Activated B cell treated with CpG ODN at 0.5 μM for 24 hours (primary cell): ENCODE measurements around the gene LSM6. TPM values are rescaled to one million over a fixed set of nuclear protein-coding genes. Genes with fewer than 3 reads are reported as not detected.

Experiments used
- ATAC-seq: fragments of 200-7000 bp; cut with Tn5 transposase; one replicate; pipeline ENCODE4 v1.10.0; 2021; ENCODE audit warnings: low read depth, mild to moderate bottlenecking, moderate library complexity
- CTCF ChIA-PET: fragments of 350-600 bp; sonication (Branson Sonifier 250); formaldehyde crosslinking; loops from one replicate; lab custom pipeline; 2021; ENCODE audit warnings: antibody characterized with exemption; lab: Charles Lee
- POLR2A ChIA-PET: fragments of 350-600 bp; sonication (Branson Sonifier 250); formaldehyde crosslinking; loops from one replicate; lab custom pipeline; 2021; ENCODE audit warnings: antibody characterized with exemption; lab: Charles Lee
- DNase-seq: peaks from one replicate; pipeline ENCODE4 v3.0.0; 2022
- H3K27ac Mint-ChIP-seq: one replicate; pipeline ENCODE4 v1.8.0; 2020; ENCODE audit warnings: mixed read lengths
- H3K27me3 Mint-ChIP-seq: one replicate; pipeline ENCODE4 v1.8.0; 2021; ENCODE audit warnings: mixed read lengths
- H3K36me3 Mint-ChIP-seq: one replicate; pipeline ENCODE4 v1.8.0; 2021; ENCODE audit warnings: low read depth, mixed read lengths
- H3K4me1 Mint-ChIP-seq: one replicate; pipeline ENCODE4 v1.8.0; 2021; ENCODE audit warnings: mixed read lengths
- H3K4me3 Mint-ChIP-seq: one replicate; pipeline ENCODE4 v1.8.0; 2020; ENCODE audit warnings: mild to moderate bottlenecking, mixed read lengths
- H3K9me3 Mint-ChIP-seq: one replicate; pipeline ENCODE4 v1.8.0; 2020; ENCODE audit warnings: mixed read lengths
- intact Hi-C: fragments of 100-400 bp; cut with micrococcal nuclease; formaldehyde crosslinking; loops from one replicate; pipeline ENCODE4 v1.15.1; 2024
- total RNA-seq: library from RNA; stranded (reverse); gene quantifications from 2 replicates; pipeline ENCODE4 v1.2.3, GENCODE V29; 2022
- TF ChIP-seq, protein P1 (sequence below): fragments of 200-600 bp; IDR thresholded peaks from one replicate; pipeline ENCODE4 v1.8.0; 2022; ENCODE audit warnings: antibody characterized with exemption, mild to moderate bottlenecking

The LSM6 gene
- total RNA-seq, 1 donor from 2014 or later = 59.7 TPM

DNA sequence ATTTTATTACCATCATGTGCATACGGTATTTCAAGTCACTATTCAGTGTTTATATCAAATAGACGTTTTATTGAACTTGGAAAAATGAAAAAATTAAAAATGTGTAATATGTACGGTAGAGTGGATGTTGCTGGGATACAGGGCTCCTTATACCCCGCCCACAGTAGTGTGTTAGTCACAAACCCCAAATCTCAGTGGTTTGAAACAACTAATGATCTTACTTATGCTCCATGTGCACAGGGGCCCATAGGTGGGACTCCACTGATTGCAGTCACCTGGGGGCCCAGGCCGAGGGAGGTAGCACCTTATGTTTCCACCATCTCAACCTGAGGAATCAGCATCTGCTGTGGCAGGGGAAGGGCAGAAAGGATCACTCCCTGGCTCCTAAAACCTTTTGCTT is 18.1 kb downstream of the LSM6 start:
- no peaks in the 10 kb centered on the region for H3K27me3 Mint-ChIP-seq
- no peak overlapping the region for H3K4me3 Mint-ChIP-seq
- TF ChIP-seq, protein P1, sequence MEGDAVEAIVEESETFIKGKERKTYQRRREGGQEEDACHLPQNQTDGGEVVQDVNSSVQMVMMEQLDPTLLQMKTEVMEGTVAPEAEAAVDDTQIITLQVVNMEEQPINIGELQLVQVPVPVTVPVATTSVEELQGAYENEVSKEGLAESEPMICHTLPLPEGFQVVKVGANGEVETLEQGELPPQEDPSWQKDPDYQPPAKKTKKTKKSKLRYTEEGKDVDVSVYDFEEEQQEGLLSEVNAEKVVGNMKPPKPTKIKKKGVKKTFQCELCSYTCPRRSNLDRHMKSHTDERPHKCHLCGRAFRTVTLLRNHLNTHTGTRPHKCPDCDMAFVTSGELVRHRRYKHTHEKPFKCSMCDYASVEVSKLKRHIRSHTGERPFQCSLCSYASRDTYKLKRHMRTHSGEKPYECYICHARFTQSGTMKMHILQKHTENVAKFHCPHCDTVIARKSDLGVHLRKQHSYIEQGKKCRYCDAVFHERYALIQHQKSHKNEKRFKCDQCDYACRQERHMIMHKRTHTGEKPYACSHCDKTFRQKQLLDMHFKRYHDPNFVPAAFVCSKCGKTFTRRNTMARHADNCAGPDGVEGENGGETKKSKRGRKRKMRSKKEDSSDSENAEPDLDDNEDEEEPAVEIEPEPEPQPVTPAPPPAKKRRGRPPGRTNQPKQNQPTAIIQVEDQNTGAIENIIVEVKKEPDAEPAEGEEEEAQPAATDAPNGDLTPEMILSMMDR = no peak
- H3K4me1 Mint-ChIP-seq = no peaks in the 10 kb centered on the region
- no peak overlapping the region for H3K27ac Mint-ChIP-seq
- ChIA-PET CTCF (no interaction called here), POLR2A (no interaction called here)
- H3K9me3 Mint-ChIP-seq = no peaks in the 10 kb centered on the region
- peaks cover 49% of the 10 kb centered on the region for H3K36me3 Mint-ChIP-seq
- no peak for DNase-seq
- ATAC-seq = no peak
- intact Hi-C loops = no loop called here

DNA sequence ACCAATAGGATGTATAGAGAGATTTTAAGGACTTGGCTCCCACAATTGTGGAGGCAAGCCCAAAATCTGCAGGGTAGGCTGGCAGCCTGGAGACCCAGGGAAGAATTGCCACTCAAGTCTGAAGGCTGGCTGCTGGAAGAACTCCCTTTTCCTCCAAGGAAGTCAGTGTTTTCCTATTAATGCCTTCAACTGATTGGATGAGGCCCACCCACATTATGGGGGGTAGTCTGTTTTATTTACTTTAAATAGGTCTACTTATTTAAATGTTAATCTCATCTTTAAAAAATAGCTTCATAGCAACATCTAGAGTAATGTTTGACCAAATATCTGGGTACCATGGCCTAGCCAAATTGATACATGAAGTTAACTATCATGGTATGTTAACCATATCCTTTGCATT is 18.7 kb downstream of the LSM6 start:
- POLR2A ChIA-PET = no interaction called here
- Mint-ChIP-seq H3K27ac (no peak overlapping the region), H3K27me3 (no peaks in the 10 kb centered on the region), H3K4me1 (no peaks in the 10 kb centered on the region), H3K4me3 (no peak overlapping the region), H3K36me3 (peaks cover 44% of the 10 kb centered on the region), H3K9me3 (no peaks in the 10 kb centered on the region)
- TF ChIP-seq, protein P1 = no peak
- intact Hi-C loops = no loop called here
- ATAC-seq (no peak), DNase-seq (no peak)
- CTCF ChIA-PET = no interaction called here

DNA sequence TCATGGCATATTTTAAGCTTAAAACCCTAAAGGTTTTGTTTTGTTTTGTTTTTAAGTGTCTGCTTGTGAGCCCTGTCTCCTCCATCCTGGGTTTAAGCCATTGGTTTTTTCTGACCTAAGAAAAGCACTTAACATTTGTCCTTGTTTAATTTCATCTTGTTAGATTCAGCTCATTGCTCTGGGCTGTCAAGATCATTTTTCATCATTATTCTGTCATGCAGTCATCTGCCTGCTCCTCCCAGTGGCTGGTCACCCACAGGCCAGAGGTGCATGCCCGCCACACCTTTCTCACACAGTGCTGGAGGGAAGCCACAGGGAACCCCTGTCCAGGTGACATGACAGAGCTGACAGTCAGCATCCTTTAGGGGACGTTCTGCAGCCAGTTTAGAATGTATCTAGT is 27.1 kb downstream of the LSM6 start:
- DNase-seq (no peak), ATAC-seq (no peak)
- intact Hi-C loops = no loop called here
- Mint-ChIP-seq H3K4me1 (no peaks in the 10 kb centered on the region), H3K36me3 (peaks cover 14% of the 10 kb centered on the region), H3K9me3 (no peaks in the 10 kb centered on the region), H3K27me3 (no peaks in the 10 kb centered on the region), H3K27ac (no peak overlapping the region), H3K4me3 (no peak overlapping the region)
- ChIA-PET CTCF (no interaction called here), POLR2A (no interaction called here)
- TF ChIP-seq, protein P1 = no peak

DNA sequence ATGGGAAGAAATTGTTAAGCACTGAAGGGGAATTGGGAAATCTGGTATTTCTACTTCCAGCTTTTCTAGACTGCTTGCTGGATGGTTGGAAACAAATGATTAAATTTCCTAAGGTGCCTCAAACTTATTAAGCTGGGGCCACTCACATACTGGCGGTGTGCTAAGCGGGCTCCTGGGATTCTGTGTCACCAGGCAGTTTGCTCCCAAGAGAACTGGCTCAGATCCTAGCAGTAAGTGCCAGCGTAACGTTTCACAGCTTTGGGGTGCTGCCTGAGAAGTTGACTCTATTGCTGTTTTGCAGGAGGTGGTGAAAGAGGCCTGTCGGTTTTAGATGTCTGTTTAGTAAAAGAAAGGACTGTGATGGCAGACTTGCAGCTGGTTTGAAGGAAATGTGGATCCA is 31.9 kb downstream of the LSM6 start:
- ATAC-seq (no peak), DNase-seq (no peak)
- H3K27me3 Mint-ChIP-seq = no peaks in the 10 kb centered on the region
- no peaks in the 10 kb centered on the region for H3K4me1 Mint-ChIP-seq
- H3K27ac Mint-ChIP-seq = no peak overlapping the region
- H3K9me3 Mint-ChIP-seq = no peaks in the 10 kb centered on the region
- TF ChIP-seq, protein P1 = no peak
- peaks cover 10% of the 10 kb centered on the region for H3K36me3 Mint-ChIP-seq
- no peak overlapping the region for H3K4me3 Mint-ChIP-seq
- ChIA-PET POLR2A (no interaction called here), CTCF (no interaction called here)
- intact Hi-C loops = no loop called here

DNA sequence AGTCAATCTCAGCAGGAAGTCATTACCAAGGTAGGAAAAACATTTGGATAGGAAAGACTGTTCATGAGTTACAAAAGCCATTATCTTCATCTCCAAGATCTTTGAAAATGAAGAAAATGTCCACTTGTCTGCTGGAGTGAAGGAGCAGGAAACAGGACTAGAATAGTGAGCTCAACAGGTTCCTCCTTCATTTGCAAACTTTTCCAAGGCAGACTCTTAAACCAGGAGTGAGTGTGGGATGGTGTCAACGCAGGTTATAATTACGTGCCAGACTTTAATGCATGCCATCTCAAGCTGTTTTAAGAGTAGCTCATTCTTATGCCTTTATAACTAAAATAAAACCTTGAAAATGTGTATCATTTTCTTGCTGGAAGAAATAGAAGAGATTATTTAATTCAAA is 35.4 kb downstream of the LSM6 start:
- no peak for ATAC-seq
- H3K4me3 Mint-ChIP-seq = no peak overlapping the region
- no peak overlapping the region for H3K27ac Mint-ChIP-seq
- no peaks in the 10 kb centered on the region for H3K9me3 Mint-ChIP-seq
- no peaks in the 10 kb centered on the region for H3K4me1 Mint-ChIP-seq
- no peaks in the 10 kb centered on the region for H3K27me3 Mint-ChIP-seq
- H3K36me3 Mint-ChIP-seq = no peaks in the 10 kb centered on the region
- intact Hi-C loops = no loop called here
- ChIA-PET POLR2A (no interaction called here), CTCF (no interaction called here)
- TF ChIP-seq, protein P1 = no peak
- DNase-seq = no peak
